AG10803 (cell line): ENCODE data around the gene CDH12.

Source experiments
- DNase-seq: peaks from one replicate; pipeline ENCODE4 v3.0.0; 2010; ENCODE audit warnings: low read depth
- H3K4me3 ChIP-seq: 2 replicates; pipeline ENCODE4 v1.5.1; 2011; ENCODE audit warnings: mild to moderate bottlenecking, low read length, control low read depth
- TF ChIP-seq, protein P1 (sequence below): conservative IDR thresholded peaks from 2 replicates; pipeline ENCODE4 v1.5.1; 2011; ENCODE audit warnings: mild to moderate bottlenecking, low read length, control low read depth, inconsistent platforms

CDH12 gene

DNA sequence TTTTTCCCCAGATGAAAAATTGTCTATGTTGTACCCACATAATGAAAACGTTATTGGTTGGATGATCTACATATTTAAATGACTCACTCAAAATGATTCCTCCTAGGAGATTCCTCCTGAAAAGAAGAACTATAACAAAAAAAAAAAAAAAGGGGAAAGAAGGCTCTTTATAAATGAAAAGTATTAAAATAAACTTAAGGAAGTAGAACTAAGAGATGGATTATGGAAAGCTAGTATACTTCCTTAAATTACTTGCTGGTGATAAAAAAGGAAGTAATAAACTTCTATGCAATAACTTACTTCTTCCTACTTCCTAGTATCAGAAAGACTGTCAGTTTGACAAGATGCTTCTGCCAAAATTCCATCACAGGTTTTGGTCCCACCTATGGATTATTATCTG is 1087.7 kb downstream of the CDH12 start:
- no peak for DNase-seq
- no peak overlapping the region for H3K4me3 ChIP-seq
- TF ChIP-seq, protein P1, sequence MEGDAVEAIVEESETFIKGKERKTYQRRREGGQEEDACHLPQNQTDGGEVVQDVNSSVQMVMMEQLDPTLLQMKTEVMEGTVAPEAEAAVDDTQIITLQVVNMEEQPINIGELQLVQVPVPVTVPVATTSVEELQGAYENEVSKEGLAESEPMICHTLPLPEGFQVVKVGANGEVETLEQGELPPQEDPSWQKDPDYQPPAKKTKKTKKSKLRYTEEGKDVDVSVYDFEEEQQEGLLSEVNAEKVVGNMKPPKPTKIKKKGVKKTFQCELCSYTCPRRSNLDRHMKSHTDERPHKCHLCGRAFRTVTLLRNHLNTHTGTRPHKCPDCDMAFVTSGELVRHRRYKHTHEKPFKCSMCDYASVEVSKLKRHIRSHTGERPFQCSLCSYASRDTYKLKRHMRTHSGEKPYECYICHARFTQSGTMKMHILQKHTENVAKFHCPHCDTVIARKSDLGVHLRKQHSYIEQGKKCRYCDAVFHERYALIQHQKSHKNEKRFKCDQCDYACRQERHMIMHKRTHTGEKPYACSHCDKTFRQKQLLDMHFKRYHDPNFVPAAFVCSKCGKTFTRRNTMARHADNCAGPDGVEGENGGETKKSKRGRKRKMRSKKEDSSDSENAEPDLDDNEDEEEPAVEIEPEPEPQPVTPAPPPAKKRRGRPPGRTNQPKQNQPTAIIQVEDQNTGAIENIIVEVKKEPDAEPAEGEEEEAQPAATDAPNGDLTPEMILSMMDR = no peak

DNA sequence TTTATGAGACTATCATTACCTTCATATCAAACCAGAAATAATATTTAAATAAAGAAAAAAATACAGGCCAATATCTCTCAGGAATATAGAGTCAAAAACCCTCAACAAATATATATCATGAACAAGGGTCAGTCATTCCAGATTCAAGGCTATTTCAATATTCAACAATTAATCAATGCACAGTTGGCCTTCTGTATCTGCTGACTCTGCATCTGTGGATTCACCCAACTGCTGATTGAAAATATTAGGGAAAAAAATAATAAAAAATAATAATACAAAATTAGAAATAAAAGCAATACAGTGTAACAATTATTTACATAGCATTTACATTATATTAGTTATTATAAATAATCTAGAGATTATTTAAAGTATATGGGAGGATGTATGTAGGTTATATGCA is 1114.0 kb downstream of the CDH12 start:
- DNase-seq = no peak
- TF ChIP-seq, protein P1 = no peak

DNA sequence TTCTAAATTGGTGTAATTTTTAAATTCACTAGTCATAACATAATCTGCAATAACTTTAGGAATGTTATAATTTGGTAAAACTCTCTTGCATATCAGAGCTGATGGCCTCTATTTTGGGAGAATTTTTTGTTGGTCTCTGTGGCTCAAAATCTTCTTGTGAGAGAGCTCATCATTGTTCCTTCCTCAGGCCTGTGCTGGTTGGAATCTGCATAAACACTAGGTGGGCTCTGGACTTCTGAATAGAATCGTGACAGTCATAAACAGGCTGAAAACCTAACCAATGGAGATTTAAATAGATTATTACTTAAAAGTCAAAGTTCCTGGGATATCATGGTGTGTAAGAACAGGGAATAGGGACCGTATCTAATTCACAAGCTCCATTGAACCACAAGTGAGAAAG is 1129.6 kb downstream of the CDH12 start:
- no peak overlapping the region for H3K4me3 ChIP-seq
- TF ChIP-seq, protein P1 = no peak
- no peak for DNase-seq

More for the DNA sequence above, 1114.0 kb downstream of the CDH12 start:
- no peak overlapping the region for H3K4me3 ChIP-seq

DNA sequence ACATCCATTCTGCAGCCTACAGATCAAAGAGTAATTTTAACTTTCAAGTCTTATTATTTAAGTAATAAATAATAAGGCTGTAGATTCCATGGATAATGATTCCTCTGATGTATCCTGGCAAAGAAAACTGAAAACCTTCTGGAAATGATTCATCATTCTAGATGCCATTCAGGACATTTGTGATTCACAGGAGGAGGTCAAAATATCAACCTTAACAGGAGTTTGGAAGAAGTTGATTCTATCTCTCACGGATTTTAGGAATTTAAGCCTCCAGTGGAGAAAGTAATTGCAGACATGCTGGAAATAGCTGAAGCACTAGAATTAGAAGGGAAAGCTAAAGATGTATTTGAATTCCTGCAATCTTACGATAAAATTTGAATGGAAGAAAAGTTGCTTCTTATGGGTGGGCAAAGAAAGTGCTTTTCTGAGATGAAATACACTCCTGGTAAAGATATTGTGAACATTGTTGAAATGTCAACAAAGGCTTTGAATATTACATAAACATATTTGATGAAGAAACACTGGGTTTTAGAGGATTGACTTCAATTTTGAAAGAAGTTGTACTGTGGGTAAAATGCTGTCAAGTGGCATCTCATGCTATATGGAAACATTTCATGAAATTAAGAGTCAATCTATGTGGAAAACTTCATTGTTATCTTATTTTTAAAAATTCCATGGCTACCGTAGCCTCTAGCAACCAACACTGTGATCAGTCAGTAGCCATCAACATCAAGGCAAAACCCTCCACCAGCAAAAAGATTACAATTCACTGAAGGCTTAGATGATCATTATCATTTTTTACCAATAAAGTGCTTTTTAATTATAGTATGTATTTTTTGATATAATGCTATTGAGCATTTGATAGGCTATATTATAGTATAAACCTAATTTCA is 1141.0 kb downstream of the CDH12 start:
- no peak overlapping the region for H3K4me3 ChIP-seq
- DNase-seq = no peak
- TF ChIP-seq, protein P1 = no peak

DNA sequence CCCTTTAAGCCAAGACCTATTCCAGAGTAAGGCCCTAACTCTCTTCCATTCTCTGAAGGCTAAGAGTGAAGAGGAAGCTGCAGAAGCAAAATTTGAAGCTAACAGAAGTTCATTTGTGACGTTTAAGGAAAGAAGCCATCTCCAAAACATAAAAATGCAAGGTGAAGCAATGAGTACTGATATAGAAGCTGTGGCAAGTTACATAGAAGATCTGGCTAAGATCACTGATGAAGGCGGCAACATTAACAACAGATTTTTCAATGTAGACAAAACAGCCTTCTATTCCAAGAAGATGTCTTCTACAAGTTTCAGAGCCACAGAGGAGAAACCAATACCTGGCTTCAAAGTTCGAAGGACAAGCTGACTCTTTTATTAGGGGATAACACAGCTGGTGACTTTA is 1143.4 kb downstream of the CDH12 start:
- H3K4me3 ChIP-seq = no peak overlapping the region
- no peak for DNase-seq

DNA sequence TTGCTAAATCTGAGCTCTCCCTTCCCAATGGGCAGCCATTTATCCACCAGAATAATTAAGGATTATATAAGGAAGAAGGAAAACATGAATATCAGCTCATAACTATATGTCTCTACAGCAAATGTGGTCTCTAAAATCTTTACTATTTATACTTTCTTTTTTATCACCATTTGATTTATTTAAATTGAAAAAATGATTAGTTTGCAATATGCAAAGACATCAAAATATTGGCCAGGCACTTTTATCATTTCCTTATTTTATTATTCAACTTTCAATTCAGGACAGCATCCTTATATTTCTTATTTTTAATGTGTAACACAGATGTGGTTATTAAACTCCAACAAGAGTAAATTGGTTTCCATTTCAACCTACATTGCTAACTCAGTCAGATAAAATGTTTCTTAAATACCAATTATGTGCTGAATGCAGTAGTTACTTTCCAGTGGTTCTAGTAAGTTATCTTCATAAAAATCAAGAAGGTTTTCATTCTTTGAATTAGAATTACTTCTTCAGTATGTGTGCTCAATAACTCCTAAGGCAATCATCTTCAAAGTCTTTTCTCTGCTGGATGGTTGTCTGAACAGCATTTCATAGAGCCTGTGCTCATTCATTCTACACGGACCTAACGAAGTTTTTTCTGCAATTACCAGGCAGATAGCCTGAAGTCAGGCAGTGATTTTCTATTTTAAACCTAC is 1148.0 kb downstream of the CDH12 start:
- TF ChIP-seq, protein P1 = no peak
- no peak overlapping the region for H3K4me3 ChIP-seq
- no peak for DNase-seq

More for the DNA sequence above, 1143.4 kb downstream of the CDH12 start:
- TF ChIP-seq, protein P1 = no peak
